Activated B cell treated with CpG ODN at 0.5 μM for 24 hours (primary cell): ENCODE measurements around the gene CARD6. TPM values are rescaled to one million over a fixed set of nuclear protein-coding genes. Genes with fewer than 3 reads are reported as not detected.
"Not testable (repeated sequence)": the region's sequence is repeated elsewhere in the genome, so short reads cannot be mapped to it uniquely, and the experiment has no call there.

ENCODE experiments used
- ATAC-seq: fragments of 200-7000 bp; cut with Tn5 transposase; one replicate; pipeline ENCODE4 v1.10.0; 2021; ENCODE audit warnings: low read depth, mild to moderate bottlenecking, moderate library complexity
- CTCF ChIA-PET: fragments of 350-600 bp; sonication (Branson Sonifier 250); formaldehyde crosslinking; loops from one replicate; lab custom pipeline; 2021; ENCODE audit warnings: antibody characterized with exemption; lab: Charles Lee
- POLR2A ChIA-PET: fragments of 350-600 bp; sonication (Branson Sonifier 250); formaldehyde crosslinking; loops from one replicate; lab custom pipeline; 2021; ENCODE audit warnings: antibody characterized with exemption; lab: Charles Lee
- DNase-seq: peaks from one replicate; pipeline ENCODE4 v3.0.0; 2022
- H3K27ac Mint-ChIP-seq: one replicate; pipeline ENCODE4 v1.8.0; 2020; ENCODE audit warnings: mixed read lengths
- H3K27me3 Mint-ChIP-seq: one replicate; pipeline ENCODE4 v1.8.0; 2021; ENCODE audit warnings: mixed read lengths
- H3K36me3 Mint-ChIP-seq: one replicate; pipeline ENCODE4 v1.8.0; 2021; ENCODE audit warnings: low read depth, mixed read lengths
- H3K4me1 Mint-ChIP-seq: one replicate; pipeline ENCODE4 v1.8.0; 2021; ENCODE audit warnings: mixed read lengths
- H3K4me3 Mint-ChIP-seq: one replicate; pipeline ENCODE4 v1.8.0; 2020; ENCODE audit warnings: mild to moderate bottlenecking, mixed read lengths
- H3K9me3 Mint-ChIP-seq: one replicate; pipeline ENCODE4 v1.8.0; 2020; ENCODE audit warnings: mixed read lengths
- intact Hi-C: fragments of 100-400 bp; cut with micrococcal nuclease; formaldehyde crosslinking; loops from one replicate; pipeline ENCODE4 v1.15.1; 2024
- total RNA-seq: library from RNA; stranded (reverse); gene quantifications from 2 replicates; pipeline ENCODE4 v1.2.3, GENCODE V29; 2022
- TF ChIP-seq, protein P1 (sequence below): fragments of 200-600 bp; IDR thresholded peaks from one replicate; pipeline ENCODE4 v1.8.0; 2022; ENCODE audit warnings: antibody characterized with exemption, mild to moderate bottlenecking

Gene CARD6
- total RNA-seq, 1 donor from 2014 or later, result 4.3 TPM

DNA sequence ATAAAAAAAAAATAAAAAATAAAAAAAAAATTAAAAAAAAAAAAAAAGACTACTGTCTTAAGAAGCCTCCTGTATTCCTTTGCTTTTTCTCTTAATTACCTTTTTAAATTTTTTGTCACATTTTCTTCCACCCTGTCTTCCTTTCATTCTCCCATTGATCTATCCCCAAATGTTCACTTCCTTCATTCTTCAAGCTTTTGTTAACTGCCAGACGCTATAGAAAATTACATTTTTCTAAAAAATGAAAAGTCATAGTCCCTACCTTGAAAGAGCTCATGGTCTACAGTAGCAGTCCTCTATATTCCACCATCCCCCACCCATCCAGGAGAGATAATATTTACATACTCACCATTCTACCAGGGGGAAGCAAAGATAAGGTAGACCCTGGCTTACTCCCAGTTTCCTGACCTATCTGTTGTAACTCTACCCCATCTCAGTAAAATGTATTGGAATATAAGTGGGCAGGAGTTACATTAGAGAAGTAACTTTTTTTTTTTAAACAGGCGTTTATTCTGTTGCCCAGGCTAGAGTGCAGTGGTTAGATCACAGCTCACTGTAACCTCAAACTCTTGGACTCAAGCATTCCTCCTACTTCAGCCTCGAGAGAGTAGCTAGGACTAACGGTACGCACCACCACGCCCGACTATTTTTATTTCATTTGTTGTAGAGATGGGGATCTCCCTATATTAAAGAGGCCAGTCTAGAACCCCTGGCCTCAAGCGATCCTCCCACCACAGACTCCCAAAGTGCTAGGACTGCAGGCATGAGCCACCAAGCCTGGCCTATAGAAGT is 39.2 kb upstream of the CARD6 start:
- DNase-seq, result no peak
- ATAC-seq, result no peak
- POLR2A ChIA-PET, result no interaction called here
- H3K9me3 Mint-ChIP-seq, result no peaks in the 10 kb centered on the region
- peaks cover 13% of the 10 kb centered on the region for H3K4me1 Mint-ChIP-seq
- no peak overlapping the region for H3K27ac Mint-ChIP-seq
- TF ChIP-seq, protein P1, sequence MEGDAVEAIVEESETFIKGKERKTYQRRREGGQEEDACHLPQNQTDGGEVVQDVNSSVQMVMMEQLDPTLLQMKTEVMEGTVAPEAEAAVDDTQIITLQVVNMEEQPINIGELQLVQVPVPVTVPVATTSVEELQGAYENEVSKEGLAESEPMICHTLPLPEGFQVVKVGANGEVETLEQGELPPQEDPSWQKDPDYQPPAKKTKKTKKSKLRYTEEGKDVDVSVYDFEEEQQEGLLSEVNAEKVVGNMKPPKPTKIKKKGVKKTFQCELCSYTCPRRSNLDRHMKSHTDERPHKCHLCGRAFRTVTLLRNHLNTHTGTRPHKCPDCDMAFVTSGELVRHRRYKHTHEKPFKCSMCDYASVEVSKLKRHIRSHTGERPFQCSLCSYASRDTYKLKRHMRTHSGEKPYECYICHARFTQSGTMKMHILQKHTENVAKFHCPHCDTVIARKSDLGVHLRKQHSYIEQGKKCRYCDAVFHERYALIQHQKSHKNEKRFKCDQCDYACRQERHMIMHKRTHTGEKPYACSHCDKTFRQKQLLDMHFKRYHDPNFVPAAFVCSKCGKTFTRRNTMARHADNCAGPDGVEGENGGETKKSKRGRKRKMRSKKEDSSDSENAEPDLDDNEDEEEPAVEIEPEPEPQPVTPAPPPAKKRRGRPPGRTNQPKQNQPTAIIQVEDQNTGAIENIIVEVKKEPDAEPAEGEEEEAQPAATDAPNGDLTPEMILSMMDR, result no peak
- CTCF ChIA-PET, result interaction anchor here (1.4 kb wide), 1 partner anchor 12 kb away, joined by 3 read pairs; no protein-coding TSS in a partner anchor
- intact Hi-C loops, result no loop called here
- no peak overlapping the region for H3K4me3 Mint-ChIP-seq
- H3K27me3 Mint-ChIP-seq, result no peaks in the 10 kb centered on the region
- peaks cover 4% of the 10 kb centered on the region for H3K36me3 Mint-ChIP-seq

DNA sequence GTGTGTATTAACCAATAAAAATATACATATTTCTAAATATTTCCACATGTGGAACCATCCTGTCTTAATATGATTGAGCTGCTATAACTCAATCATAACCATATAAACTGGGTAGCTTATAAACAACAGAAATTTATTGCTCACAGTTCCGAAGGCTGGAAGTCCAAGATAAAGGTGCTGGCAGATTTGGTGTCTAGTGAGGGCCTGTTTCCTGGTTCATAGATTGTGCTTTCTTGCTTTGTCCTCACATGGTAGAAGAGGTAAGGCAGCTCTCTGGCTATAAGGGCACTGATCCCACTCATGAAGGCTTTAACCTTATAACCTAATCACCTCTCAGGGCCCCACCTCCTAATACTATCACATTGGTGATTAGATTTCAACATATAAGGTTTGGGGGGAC is 29.0 kb upstream of the CARD6 start:
- H3K4me1 Mint-ChIP-seq, result no peaks in the 10 kb centered on the region
- no peaks in the 10 kb centered on the region for H3K36me3 Mint-ChIP-seq
- intact Hi-C loops, result no loop called here
- ChIA-PET CTCF (no interaction called here), POLR2A (interaction anchor here (0.6 kb wide), 2 partner anchors 18 to 587 kb away, joined by 3 read pairs; no protein-coding TSS in a partner anchor)
- TF ChIP-seq, protein P1, result no peak
- DNase-seq, result no peak
- no peak overlapping the region for H3K27ac Mint-ChIP-seq
- no peak for ATAC-seq
- H3K27me3 Mint-ChIP-seq, result no peaks in the 10 kb centered on the region
- no peak overlapping the region for H3K4me3 Mint-ChIP-seq
- H3K9me3 Mint-ChIP-seq, result no peaks in the 10 kb centered on the region

DNA sequence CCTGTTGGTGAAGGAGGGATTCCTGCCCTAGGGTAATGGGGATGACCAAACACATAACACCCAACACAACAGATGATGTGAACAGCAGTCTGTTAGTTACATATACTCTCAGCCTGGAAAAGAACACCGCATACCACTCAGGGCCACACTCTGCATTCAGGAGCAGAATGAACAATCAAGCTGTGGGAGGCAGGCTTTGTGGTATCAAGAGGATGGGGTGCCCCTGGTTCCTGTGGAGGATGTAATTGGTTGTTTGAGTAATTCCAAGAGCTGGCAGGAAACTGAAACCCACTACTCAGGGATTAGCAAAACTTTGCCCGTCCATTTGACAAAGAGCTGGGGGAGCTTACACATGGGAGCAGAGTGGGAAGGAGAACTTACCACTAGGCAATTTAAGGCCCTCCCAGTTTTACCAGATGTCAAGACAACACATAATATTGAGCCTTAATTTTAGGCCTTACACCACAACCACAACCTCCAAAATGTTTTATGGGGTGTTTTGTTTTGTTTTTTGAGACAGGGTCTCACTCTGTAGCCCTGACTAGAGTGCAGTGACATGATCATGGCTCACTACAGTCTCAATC is 27.4 kb upstream of the CARD6 start:
- H3K27me3 Mint-ChIP-seq, result no peaks in the 10 kb centered on the region
- H3K4me1 Mint-ChIP-seq, result no peaks in the 10 kb centered on the region
- ChIA-PET CTCF (no interaction called here), POLR2A (no interaction called here)
- no peaks in the 10 kb centered on the region for H3K9me3 Mint-ChIP-seq
- intact Hi-C loops, result no loop called here
- ATAC-seq (no peak), DNase-seq (no peak)
- no peak overlapping the region for H3K4me3 Mint-ChIP-seq
- no peaks in the 10 kb centered on the region for H3K36me3 Mint-ChIP-seq
- TF ChIP-seq, protein P1, result no peak
- no peak overlapping the region for H3K27ac Mint-ChIP-seq

DNA sequence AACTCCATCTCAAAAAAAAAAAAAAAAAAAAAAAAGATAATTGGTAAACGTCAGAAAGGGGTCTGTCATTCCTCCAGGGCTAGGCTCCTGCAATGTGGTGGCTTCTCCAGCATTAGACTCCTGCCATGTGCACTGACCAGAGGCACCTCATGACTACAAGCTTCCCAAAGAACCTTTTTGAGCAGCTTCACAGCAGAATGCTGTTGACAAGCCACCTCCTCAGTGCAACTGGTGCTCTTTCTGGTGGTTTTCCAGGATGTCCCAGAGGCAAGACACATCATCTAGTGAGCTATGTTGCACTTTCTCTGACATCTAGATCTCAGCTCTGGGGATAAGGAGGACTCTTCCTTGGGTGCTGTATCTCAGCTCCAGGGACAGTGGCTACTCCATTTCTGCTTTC is 17.7 kb upstream of the CARD6 start:
- no peak for ATAC-seq
- DNase-seq, result no peak
- Mint-ChIP-seq H3K27ac (no peak overlapping the region), H3K9me3 (no peaks in the 10 kb centered on the region), H3K4me3 (no peak overlapping the region), H3K36me3 (peaks cover 32% of the 10 kb centered on the region), H3K4me1 (peaks cover 3% of the 10 kb centered on the region), H3K27me3 (no peaks in the 10 kb centered on the region)
- ChIA-PET POLR2A (interaction anchor here (0.6 to 1.2 kb wide), 3 partner anchors 12 to 71 kb away, joined by 3 to 7 read pairs (median 3); partner anchors contain the start of gene RPL37), CTCF (no interaction called here)
- intact Hi-C loops, result no loop called here
- TF ChIP-seq, protein P1, result no peak

DNA sequence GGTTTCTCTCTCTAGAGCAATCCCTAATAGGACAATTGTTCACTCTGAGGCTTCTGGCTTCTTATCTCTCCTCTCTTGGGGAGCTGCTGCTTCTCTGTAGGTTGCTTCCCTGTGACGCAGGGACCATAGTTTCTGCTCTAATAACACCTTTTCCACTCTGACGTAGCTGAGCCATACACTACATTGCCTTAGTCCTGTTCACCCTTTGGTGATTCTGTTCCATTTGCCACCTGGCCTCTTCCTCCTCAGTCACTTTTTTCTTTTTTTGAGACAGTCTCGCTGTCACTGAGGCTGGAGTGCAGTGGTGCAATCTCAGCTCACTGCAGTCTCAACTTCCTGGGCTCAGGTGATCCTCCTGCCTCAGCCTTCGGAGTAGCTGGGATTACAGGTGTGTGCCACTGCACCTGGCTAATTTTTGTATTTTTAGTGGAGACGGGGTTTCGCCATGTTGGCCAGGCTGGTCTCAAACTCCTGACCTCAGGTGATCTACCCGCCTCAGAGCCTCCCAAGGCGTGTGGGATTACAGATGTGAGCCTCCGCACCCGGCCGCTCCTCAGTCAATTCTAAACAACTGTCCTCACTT is 15.6 kb upstream of the CARD6 start:
- DNase-seq, CTCF ChIA-PET, H3K27me3 Mint-ChIP-seq, intact Hi-C loops, ATAC-seq, H3K9me3 Mint-ChIP-seq, H3K27ac Mint-ChIP-seq, H3K4me3 Mint-ChIP-seq, H3K4me1 Mint-ChIP-seq: not testable (repeated sequence)
- H3K36me3 Mint-ChIP-seq, result peaks cover 51% of the 10 kb centered on the region
- POLR2A ChIA-PET, result interaction anchor here (1.2 to 1.4 kb wide), 2 partner anchors 10 to 18 kb away, joined by 4 to 6 read pairs; partner anchors contain the start of gene RPL37
